Lung (tissue), 12 donors: Measurements from ENCODE around the gene SPOPL. TPM values are rescaled to one million over a fixed set of nuclear protein-coding genes. Genes with fewer than 3 reads are reported as not detected.

Experiments used
- ATAC-seq: fragments of 200-7000 bp; cut with Tn5 transposase; one replicate; pipeline ENCODE4 v1.9.1; 2020; ENCODE audit warnings: moderate number of reproducible peaks; ENCODE audit not compliant: insufficient read depth, low FRiP score
- DNase-seq, 3 donors: peaks; one replicate each; pipeline ENCODE4 v3.0.0-alpha.2; 2013 to 2017
- H3K27ac ChIP-seq, 2 donors: one replicate each; pipeline ENCODE4 v1.5.1; 2013; ENCODE audit warnings: mild to moderate bottlenecking in 2 of 2, moderate library complexity in 2 of 2, control low read depth in 1 of 2, inconsistent platforms in 1 of 2, low read depth in 1 of 2, low read length in 1 of 2
- H3K27me3 ChIP-seq, 3 donors: one replicate each; pipeline ENCODE4 v1.5.1; 2013; ENCODE audit warnings: low read length in 2 of 3; ENCODE audit not compliant: control insufficient read depth in 3 of 3, insufficient read depth in 3 of 3
- H3K36me3 ChIP-seq, 4 donors: one replicate each; pipeline ENCODE4 v1.5.1; 2013; ENCODE audit warnings: low read length in 4 of 4, mild to moderate bottlenecking in 1 of 4, moderate library complexity in 1 of 4; ENCODE audit not compliant: control insufficient read depth in 4 of 4, insufficient read depth in 4 of 4
- H3K4me1 ChIP-seq, 5 donors: one replicate each; pipeline ENCODE4 v1.5.1; 2013; ENCODE audit warnings: low read length in 5 of 5, mild to moderate bottlenecking in 2 of 5, moderate library complexity in 1 of 5; ENCODE audit not compliant: control insufficient read depth in 5 of 5, insufficient read depth in 5 of 5
- H3K4me3 ChIP-seq: one replicate; pipeline ENCODE4 v1.5.1; 2013; ENCODE audit warnings: mild to moderate bottlenecking, control low read depth, moderate library complexity
- H3K9ac ChIP-seq, 2 donors: one replicate each; pipeline ENCODE4 v1.5.1; 2013; ENCODE audit warnings: low read length in 2 of 2, control low read depth in 1 of 2; ENCODE audit not compliant: insufficient read depth in 1 of 2
- H3K9me3 ChIP-seq, 4 donors: one replicate each; pipeline ENCODE4 v1.5.1; 2013; ENCODE audit warnings: low read length in 3 of 4, mild to moderate bottlenecking in 1 of 4, moderate library complexity in 1 of 4; ENCODE audit not compliant: control insufficient read depth in 4 of 4, insufficient read depth in 3 of 4
- WGBS, 2 donors: extraction: QIAGEN DNeasy Blood & Tissue Kit; methylation state at CpG; one replicate each; pipeline ENCODE4 v1.1.7; 2013; 5-methylcytosine and 5-hydroxymethylcytosine counted together
- polyA plus RNA-seq, 2 donors: library from polyadenylated mRNA; stranded (reverse); fragments of 200-250 nt; gene quantifications; one replicate each; pipeline ENCODE4 v1.2.1, GENCODE V29; 2013
- total RNA-seq, 2 donors: library from RNA; depleted of rRNA in 1 of 2; stranded (reverse); fragments of >200 nt in 1 of 2; gene quantifications; one replicate each; pipeline ENCODE4 v1.2.1, GENCODE V29; 2014 to 2021
- TF ChIP-seq, protein P1 (sequence below): IDR thresholded peaks from 2 replicates; pipeline ENCODE4 v1.5.1; 2012; ENCODE audit warnings: mild to moderate bottlenecking; ENCODE audit errors: control extremely low read depth, extremely low read depth
- donor health status: control.
- donor health status: control.
- donor health status: Bipolar disorder and iron deficiency.
- donor health status: healthy.
- donor health status: DM: yes; HTN: yes; CAD: no.

Gene SPOPL
- total and polyA plus RNA-seq, 4 donors = 4.4 to 39.7 (median 18.2) TPM

DNA sequence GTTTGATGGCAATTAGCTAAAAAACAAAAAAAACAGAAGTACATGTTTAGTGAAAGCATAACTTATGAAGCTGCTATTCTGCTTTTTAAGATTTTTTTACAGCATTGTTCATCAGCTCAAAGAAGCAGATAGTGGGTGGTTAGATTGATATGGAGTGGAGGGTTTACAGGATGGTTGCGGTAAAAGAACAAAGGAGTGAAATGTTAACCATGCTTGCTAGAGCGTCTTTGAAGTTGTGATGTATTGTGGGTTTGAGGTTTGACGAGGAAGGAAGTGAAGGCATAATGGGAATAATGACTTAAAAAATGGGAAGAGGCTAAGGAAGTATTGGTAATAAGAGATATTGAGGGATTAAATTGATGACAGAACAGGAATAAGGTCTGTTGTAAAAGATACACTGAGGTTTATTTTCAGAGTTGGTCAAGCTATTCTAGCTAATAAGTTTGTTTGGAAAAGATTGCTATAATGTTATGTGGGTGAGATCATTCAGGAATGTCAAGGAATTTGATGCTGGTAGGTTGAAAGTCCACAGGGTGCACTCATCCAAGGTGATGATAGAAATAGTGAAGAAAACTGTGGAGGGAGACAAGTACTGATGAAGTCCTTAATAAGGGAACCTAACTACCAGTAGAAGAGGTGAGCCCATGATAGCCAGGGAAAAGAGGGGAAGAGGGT, 14.6 kb downstream of the SPOPL start:
- no peaks in the 10 kb centered on the region for H3K9me3 ChIP-seq
- no peak overlapping the region for H3K4me3 ChIP-seq
- DNase-seq (no peak), ATAC-seq (no peak)
- no peak overlapping the region for H3K27ac ChIP-seq
- no peak overlapping the region for H3K9ac ChIP-seq
- no peaks in the 10 kb centered on the region for H3K27me3 ChIP-seq
- H3K4me1 ChIP-seq = peaks cover 0 to 9% (median 2%) of the 10 kb centered on the region in 5 donors
- H3K36me3 ChIP-seq = no peaks in the 10 kb centered on the region
- WGBS, 2 donors = 20 to 41% methylated on average over 3 of the region's 3 CpGs
- TF ChIP-seq, protein P1, sequence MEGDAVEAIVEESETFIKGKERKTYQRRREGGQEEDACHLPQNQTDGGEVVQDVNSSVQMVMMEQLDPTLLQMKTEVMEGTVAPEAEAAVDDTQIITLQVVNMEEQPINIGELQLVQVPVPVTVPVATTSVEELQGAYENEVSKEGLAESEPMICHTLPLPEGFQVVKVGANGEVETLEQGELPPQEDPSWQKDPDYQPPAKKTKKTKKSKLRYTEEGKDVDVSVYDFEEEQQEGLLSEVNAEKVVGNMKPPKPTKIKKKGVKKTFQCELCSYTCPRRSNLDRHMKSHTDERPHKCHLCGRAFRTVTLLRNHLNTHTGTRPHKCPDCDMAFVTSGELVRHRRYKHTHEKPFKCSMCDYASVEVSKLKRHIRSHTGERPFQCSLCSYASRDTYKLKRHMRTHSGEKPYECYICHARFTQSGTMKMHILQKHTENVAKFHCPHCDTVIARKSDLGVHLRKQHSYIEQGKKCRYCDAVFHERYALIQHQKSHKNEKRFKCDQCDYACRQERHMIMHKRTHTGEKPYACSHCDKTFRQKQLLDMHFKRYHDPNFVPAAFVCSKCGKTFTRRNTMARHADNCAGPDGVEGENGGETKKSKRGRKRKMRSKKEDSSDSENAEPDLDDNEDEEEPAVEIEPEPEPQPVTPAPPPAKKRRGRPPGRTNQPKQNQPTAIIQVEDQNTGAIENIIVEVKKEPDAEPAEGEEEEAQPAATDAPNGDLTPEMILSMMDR = no peak

DNA sequence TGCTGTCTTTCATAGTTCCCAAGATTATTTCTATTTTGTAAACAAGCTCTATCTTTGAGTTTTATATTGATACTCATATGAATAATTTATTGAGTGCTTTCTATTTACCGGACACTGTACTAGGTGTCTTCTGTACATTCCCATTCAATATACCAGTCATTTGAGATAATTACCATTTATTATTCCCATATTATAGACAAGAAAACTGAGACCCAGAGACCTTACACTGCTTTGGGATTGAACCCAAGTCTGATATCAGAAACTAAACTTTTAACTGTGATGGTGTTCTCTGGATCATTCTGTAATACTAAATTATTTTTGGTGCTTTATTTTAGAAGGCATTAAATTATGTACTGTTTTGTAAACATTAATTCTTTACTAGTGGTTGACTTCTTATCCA, 17.3 kb downstream of the SPOPL start:
- H3K9me3 ChIP-seq = peaks cover 0 to 3% (median 0%) of the 10 kb centered on the region in 4 donors
- H3K27me3 ChIP-seq = no peaks in the 10 kb centered on the region
- no peak overlapping the region for H3K27ac ChIP-seq
- peaks cover 0 to 2% (median 0%) of the 10 kb centered on the region in 4 donors for H3K36me3 ChIP-seq
- TF ChIP-seq, protein P1 = no peak
- peaks cover 0 to 17% (median 5%) of the 10 kb centered on the region in 5 donors for H3K4me1 ChIP-seq
- H3K4me3 ChIP-seq = no peak overlapping the region
- WGBS, 2 donors = 95 to 99% methylated on average over 1 of the region's 1 CpG
- ATAC-seq (no peak), DNase-seq (no peak)
- H3K9ac ChIP-seq = no peak overlapping the region

- H3K4me1 ChIP-seq = peaks cover 0 to 7% (median 2%) of the 10 kb centered on the region in 5 donors
- 85 to 86% methylated on average over 5 of the region's 5 CpGs for WGBS, 2 donors
- H3K9ac ChIP-seq = no peak overlapping the region
- no peak for DNase-seq
- peaks cover 0 to 4% (median 2%) of the 10 kb centered on the region in 4 donors for H3K36me3 ChIP-seq
- no peak for ATAC-seq
- H3K4me3 ChIP-seq = no peak overlapping the region
- H3K27ac ChIP-seq = no peak overlapping the region
- TF ChIP-seq, protein P1 = no peak
- peaks cover 0 to 6% (median 0%) of the 10 kb centered on the region in 4 donors for H3K9me3 ChIP-seq
- H3K27me3 ChIP-seq = no peaks in the 10 kb centered on the region
Observed at GRCh38 chr2:138521821-138522220, 20.3 kb downstream of the SPOPL start.
